Stimulated activated CD8-positive, alpha-beta memory T cell treated with anti-CD3 and anti-CD28 coated beads, Interleukin-7, amount 100 ng/mL, for 24 hours (primary cell): ENCODE results near the gene SLC25A23.
"Not testable (repeated sequence)": the region's sequence is repeated elsewhere in the genome, so short reads cannot be mapped to it uniquely, and the experiment has no call there.

Experiments used
- DNase-seq: peaks from one replicate; pipeline ENCODE4 v3.0.0-alpha.2; 2020; ENCODE audit warnings: low read depth

The SLC25A23 gene

GRCh38 chr19:6459262-6460098 lies at the start of gene SLC25A23:
TSS of gene SLC25A23 (minus strand) at chr19:6459792. CDS start at chr19:6459628, 164 bp downstream.
- DNase-seq = no peak

DNA sequence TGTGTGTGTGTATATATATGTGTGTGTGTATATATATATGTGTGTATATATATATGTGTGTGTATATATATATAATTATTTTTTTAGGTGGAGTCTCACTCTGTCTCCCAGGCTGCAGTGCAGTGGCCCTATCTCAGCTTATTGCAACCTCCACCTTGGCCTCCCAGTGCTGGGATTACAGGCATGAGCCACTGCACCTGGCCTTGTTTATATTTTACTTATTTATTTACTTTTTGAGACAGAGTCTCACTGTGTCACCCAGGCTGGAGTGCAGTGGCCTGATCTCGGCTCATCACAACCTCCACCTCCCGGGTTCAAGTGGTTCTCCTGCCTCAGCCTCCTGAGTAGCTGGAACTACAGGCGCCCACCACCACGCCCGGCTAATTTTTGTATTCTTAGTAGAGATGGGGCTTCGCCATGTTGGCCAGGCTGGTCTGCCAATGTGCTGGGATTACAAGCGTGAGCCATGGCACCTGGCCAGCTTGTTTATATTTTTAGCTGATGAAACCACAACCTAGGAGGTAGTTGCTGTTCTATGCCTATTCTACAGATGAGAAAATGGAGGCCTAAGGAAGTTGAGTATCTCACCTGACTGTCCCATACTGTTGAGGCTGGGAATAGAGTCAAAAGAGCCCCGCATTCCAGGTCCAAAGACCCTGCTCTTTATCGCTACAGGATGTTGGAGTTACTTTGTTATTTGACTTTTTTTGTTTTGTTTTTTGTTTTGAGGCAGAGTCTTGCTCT lies 48.6 kb upstream of the SLC25A23 start:
- DNase-seq = not testable (repeated sequence)

- DNase-seq = no peak
Measured at GRCh38 chr19:6503407-6504201, 44.0 kb upstream of the SLC25A23 start.

- DNase-seq = no peak
Measured at GRCh38 chr19:6501740-6502648, 42.4 kb upstream of the SLC25A23 start, which contains the start of gene TUBB4A. TSS of gene TUBB4A (minus strand) at chr19:6502309. CDS start at chr19:6502212, 97 bp downstream.

DNA sequence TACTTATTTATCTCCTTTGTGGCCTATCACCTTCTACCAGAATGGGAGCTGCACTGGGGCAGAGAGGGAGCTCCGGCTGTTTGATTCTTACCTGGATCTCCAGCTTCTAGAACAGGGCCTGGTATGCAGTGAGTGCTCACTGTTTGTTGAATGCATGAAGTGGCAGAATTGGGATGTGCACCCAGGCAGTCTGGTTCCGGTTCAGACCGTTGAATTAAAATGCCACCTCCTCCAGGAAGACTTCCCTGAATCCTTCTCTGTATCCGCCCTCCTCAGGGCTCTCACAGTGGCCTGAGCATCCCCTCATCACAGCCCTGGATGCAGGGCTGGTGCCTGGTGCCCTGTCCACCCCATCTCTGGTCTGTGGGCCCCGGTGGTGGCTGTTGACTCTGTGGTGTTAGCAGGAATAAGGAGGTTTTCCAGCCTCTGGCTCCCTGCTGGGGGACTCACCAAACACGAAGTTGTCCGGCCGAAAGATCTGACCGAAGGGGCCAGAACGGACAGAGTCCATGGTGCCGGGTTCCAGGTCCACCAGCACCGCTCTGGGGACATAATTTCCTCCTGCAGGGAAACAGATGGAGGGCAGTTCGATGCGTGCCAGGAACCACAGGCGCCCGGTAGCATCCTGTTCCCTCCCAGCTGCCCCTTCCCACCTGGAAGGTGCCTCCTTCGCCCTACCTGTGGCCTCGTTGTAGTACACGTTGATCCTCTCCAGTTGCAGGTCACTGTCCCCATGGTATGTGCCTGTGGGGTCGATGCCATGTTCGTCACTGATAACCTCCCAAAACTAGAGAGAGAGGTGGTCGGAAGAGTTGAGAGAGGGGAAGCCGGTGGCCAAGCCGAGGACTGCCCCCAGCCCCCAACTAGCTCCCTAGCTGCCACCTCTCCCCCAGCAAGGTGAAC lies 41.5 kb upstream of the SLC25A23 start:
- DNase-seq = no peak

GRCh38 chr19:6499052-6499790 lies 39.6 kb upstream of the SLC25A23 start:
- no peak for DNase-seq

GRCh38 chr19:6498294-6499036 lies 38.9 kb upstream of the SLC25A23 start:
- DNase-seq = no peak

GRCh38 chr19:6495947-6496346 lies 36.4 kb upstream of the SLC25A23 start:
- DNase-seq = no peak

DNA sequence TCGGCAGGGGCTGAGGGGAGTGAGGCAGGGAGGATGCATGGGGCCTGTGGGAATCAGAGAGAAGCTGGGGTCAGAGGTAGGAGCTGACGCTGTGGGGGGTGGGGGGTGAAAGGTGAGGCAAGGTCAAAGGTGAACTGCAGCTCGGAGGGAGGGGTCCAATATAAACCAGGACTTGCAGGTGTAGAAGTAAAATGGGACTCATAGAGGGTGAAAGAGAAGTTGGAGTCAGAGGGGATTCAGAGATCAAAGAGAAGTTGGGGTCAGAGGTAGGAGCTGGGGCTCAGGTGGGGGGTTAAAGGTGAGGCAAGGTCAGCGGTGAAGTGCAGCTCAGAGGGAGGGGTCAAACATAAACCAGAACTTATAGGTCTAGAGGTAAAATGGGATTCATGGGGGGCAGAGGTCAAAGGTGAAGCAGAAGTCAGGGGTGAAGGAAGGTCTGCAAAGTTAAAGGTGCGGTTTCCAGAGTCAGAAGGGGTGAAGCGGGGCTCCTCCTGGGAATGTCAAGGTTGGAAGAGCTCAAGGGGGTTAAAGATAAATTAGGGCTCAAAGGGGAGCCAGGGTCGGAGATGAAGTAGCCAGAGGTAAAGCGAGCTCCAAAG lies 34.9 kb upstream of the SLC25A23 start:
- no peak for DNase-seq

- DNase-seq = no peak
Measured at GRCh38 chr19:6491802-6492592, 32.4 kb upstream of the SLC25A23 start.

- no peak for DNase-seq
Measured at GRCh38 chr19:6490134-6490533, 30.5 kb upstream of the SLC25A23 start.

GRCh38 chr19:6489278-6490061 lies 29.9 kb upstream of the SLC25A23 start:
- no peak for DNase-seq

DNA sequence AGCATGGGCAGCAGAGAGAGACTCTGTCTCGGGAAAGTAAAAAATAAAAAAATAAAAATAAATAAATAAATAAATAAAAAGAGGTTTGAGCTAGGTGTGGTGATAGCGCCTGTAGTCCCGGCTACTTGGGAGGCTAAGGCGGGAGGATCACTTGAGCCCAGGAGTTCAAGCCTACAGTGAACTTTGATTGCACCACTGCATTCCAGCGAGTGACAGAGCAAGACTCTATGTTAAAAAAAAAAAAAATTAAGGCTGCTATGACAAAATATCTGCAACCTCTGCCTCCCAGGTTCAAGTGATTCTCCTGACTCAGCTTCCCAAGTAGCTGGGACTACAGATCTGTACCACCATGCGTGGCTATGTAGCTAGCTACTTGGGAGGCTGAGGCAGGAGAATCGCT lies 25.2 kb upstream of the SLC25A23 start:
- DNase-seq = no peak

- DNase-seq = no peak
Measured at GRCh38 chr19:6484230-6484629, 24.6 kb upstream of the SLC25A23 start.

DNA sequence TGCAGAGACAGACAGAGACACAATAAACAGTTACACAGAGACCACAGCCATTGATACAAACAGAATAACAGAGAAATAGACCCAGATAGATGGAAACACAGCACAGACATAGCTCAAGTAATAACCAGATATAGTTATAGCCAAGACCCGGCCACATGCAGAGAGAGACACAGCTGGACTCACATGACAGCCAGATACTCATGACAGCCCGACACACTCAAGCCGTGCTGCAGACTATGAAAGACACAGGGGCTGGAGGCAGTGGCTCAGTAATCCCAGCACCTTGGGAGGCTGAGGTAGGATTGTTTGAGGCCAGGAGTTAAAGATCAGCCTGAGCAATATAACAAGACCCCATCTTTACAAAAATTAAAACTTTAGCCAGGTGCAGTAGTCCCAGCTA lies 23.6 kb upstream of the SLC25A23 start:
- no peak for DNase-seq

- no peak for DNase-seq
Measured at GRCh38 chr19:6482343-6482686, 22.7 kb upstream of the SLC25A23 start.
